ENCODE measurements around the gene TANGO6.
"Not testable (repeated sequence)": the region's sequence is repeated elsewhere in the genome, so short reads cannot be mapped to it uniquely, and the experiment has no call there.

The TANGO6 gene

DNA sequence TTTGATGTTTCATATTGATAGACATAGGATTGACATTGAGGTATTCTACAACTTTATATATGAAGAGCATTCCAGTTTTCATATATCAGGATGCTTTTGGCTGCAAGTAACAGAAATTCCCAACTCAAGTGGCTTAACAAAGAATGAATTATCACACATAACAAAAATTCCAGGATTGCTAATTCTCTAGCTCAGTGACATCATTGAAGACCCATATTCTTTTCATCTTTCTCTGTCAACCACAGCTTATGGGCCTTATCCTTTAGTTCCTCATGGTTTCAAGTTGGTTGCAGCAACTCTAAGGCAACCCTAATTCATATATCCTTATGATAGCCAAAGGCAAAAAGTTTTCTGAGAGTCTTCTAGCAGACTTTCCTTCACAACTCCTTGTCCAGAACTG is 170.7 kb downstream of the TANGO6 start:
- no peak for DNase-seq (ENCODE audit: low spot score)

DNA sequence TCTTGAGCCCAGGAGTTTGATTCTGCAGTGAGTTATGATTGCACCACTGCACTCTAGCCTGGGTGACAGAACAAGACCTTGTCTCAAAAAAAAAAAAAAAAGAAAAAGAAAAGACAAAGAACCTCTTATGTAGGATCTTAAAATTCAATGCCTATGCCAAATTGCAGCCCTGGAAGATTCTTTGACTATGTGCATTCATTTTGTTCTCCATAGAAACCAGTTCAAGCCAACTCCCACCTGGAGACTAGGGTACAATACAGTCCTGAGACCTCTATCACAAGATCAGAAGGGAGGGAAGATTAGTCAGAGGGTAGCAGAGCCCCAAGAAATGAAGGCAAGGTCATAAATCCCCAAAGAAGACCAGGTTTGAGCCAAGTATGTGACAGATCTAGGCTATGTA is 171.5 kb downstream of the TANGO6 start:
- DNase-seq (ENCODE audit: low spot score): no peak

DNA sequence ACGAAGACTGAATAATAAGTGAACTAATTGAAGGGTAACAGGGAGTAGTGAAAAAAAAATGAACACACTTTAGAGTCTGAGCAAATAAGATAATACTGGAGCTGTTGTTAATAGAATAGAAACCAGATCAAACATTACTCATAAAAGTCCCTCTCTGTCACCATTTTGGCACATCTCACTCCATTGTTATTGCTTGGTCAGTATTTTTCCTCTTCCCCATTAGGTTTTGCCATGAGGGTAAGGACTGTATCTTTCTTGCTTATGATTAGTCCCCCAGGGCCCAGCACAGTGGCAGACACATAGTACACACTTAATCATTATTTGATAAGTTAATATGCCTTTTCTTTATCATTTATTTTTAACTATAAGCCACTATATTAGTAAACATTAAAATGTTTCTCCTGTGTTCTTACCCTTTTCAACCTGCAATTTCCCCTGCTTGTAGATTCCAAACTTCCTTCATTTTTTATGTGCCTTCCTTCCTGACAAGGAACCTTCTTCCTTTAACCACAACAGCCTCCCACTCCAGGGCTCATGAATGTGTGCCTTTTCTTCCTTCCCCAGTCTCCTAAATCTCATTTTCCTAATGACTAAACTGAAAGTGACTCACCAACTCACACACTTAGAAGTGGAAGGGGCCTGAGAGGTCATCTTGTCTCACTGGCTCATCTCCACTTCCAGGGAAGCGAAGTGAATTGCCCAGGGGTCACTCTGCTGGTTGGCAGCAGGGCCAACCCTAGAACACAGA is 173.9 kb downstream of the TANGO6 start:
- no peak for DNase-seq (ENCODE audit: low spot score)

DNA sequence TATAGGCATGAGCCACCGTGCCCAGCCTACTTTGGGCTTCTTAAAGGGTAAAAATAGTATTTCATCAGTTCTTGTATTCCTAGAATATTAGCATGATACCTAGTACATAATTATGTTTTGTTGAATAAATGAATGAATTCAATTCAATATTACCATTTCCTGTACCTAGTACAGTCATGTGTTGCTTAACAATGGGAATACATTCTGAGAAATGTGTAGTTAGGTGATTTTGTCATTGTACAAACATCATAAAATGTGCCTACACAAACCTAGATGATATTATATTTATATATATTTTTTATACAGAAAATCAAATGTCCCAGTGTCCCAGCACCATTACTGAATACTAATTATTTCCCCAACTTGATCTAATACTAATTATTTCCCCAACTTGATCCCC is 176.5 kb downstream of the TANGO6 start:
- DNase-seq (ENCODE audit: low spot score): no peak

DNA sequence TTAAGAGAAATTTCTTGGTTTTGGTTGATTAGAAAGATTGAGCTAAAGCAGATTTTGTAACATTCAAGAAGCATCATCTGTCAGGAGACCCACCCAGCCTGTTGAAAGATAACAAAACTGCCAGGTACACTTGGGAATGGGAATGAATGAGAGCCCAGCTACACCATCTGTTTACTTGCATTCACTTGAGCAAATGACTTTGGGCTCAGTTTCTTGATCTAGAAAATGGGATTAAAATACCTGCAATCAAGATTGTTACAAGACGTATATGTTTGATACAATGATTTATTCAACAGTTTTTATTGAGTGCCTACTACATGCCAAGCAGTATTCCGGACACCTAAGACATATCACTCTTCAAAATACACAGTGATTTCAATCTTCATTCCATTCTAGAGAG is 185.8 kb downstream of the TANGO6 start:
- no peak for DNase-seq (ENCODE audit: low spot score)

DNA sequence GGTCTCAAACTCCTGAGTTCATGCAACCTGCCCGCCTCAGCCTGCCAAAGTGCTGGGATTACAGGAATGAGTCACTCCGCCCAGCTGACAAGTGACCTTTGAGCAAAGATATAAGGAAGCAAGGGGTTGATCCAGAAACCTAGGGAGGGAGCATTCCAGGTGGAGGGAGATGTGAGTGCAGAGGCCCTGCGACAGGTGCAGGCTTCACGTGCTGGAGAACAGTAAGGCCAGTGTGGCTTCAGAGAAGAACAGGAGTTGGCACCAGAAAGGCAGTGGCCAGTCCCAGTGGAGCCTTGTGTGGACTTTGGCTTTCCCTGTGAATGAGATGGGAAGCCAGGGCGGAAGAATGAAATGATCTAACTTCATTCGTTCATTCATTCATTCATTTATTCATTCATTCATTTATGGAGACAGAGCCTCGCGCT is 188.6 kb downstream of the TANGO6 start:
- no peak for DNase-seq (ENCODE audit: low spot score)

DNA sequence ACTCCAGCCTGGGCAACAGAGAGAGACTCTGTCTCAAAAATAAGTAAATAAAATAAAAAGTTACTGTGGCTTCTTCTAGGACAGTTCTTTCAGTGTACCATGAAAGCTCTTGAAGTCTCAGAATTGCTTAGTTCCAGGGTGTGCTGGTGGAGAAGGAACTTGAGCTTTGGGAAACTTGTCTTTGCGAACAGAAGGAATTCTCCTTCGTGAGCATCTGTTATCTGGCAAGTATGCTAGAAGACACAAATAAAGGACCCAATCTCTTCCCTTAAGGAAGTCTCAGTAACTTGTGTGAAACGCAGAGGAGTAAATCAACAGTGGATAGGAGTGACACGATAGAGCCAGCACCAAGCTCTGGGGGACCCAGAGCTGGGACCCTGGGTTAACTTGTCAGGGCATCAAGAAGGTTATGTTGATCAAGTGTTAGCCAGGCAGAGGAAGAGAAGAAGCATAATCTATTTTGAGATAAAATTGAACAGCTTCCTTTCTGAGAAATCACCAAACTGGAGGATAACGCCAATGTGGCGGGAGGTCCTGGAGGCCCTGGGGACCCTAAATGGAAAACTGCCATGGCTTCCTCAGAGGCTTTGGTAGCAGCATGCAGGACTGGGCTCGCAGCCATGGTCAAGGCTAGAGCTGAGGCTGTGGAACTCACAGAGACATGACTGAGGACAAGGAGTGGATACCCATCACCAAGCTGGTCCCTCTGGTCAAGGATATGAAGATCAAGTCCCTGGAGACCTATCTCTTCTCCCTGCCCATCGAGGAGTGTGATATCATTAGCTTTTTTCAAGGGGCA is 190.0 kb downstream of the TANGO6 start:
- DNase-seq (ENCODE audit: low spot score): no peak

DNA sequence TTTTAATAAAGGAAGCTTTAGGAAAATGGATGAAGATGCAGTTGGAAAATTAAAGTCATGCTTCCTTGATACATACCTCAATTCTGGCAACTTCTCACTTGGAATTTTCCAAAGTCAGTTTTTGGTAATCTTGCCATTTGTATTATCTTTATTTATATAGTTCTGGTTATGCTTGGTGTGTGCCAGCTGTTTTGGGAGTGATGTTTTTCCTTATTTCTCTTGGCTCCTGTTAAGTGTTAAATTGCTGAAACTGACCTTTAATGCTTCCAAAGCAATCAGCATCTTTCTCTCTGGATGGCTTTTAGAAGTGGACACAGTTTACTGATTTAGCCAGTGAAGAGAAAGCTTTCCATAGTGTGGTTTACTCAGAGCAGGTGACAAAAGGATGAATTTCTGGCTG is 192.0 kb downstream of the TANGO6 start:
- DNase-seq (ENCODE audit: low spot score): no peak

DNA sequence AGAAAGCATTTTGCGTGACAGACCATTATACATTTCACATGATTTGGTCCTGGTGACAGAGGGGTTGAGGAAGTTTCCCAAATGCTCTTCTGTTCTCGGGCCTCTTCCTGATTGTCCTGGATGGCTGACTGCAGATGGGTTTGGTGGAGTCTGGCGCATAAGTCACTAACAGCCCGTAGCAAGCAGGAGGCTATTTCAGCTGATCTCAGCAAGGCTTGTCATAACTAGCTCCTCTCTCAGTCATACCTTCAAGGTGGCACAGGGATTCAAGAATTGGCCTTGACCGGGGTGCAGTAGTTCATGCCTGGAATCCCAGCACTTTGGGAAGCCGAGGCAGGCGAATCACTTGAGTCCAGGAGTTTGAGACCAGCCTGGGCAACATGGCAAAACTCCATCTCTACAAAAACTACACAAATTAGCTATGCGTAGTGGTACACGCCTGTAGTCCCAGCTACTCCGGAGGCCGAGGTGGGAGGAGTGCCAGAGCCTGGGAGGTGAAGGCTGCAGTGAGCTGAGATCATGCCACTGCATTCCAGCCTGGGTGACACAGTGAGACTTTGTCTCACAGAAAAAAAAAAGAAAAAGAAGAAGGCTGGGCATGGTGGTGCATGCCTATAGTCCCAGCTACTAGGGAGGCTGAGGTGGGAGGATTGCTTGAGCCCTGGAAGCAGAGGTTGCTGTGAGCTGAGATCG is 193.2 kb downstream of the TANGO6 start:
- DNase-seq (ENCODE audit: low spot score): no peak

DNA sequence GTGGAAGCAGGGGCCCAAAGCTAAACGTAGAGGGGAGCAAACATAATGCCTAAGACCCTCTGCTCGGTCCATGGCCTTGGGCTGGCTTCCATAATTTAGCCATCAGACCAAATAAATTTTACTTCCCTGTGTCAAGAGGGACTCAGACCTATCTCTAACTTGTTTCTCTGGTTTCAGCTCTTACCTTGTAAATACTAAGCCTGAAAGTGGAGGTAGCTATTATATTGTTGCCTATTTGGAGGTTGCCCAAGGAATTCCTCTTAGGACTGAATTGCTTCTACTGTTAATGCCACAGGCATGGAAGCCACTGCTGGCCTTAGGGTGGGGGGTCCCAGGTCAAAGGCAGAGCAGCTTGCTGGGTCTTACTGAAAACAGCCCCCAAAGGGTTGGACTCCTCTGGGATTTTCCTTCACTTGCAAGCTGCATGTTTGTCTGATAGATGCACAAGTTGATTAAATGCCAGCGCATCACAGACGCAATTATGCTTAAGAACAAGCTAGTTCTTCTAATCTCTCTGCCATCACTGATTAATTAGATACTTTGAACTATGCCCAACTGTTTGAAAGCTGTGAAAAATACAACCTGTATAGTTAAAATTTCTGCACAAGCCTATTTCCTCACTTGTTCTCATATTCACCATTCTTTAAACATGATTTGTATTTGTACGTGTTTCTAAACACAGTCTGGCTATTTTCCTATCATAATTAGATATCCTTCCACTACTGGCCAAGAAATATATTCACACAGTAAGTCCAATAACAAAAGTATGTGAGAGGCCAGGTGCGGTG is 194.2 kb downstream of the TANGO6 start:
- no peak for DNase-seq (ENCODE audit: low spot score)

DNA sequence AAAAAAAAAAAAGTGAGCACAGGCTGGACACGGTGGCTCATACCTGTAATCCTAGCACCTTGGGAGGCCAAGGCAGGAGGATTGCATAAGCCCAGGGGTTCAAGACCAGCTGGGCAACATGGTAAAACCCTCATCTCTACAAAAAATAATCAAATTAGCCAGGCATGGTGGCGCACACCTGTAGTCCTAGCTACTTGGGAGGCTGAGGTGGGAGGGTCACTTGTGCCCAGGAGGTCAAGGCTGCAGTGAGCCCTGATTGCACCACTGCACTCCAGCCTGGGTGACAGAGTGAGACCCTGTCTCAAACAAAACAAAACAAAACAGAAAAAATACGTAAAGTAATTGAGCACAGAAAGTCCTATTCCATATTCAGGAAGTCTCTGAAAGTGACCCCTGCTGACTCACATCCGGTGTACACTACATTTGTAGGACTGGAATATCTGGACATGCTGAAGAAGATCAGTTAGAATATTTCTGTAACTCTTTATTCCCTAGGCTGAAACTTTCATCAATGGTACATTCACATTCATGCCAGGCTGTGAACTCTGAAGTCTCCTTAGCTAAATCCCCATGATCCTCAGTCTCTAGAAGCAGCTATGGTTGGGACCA is 196.1 kb downstream of the TANGO6 start:
- no peak for DNase-seq (ENCODE audit: low spot score)

DNA sequence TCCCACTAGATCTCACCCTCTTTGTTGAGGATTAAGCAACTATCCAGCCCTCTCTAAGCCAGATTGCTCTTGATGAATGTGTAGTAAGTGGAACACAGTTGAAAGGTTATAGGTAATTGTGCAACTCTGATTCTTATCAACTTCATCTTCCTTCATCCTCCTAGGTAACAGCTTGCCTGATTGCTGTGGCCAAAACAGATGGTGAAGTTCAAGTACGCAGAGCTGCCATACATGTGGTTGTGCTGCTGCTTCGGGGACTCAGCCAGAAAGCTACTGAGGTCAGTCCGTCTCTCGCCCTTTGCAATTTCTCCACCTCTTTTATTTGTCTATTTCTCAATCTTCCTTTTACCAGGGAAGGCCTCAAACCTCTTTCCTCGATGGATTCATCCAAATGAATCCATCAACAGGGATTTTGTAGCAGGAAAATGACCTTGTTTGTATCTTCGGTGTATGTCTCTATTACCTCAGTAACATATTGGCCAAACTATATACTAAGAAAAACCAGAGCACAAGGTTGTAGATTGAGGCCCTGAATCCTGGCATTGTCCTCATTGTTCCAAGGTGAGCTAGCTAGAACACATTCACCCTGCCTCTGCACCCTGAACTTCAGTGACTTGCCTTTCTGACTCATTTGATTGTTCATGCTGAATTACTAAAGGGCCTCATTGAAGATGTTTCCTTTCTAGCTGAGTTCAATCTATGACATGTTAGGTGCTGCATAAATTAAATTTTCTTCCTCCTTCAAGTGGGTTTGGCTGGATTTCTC is 197.0 kb downstream of the TANGO6 start:
- no peak for DNase-seq (ENCODE audit: low spot score)

DNA sequence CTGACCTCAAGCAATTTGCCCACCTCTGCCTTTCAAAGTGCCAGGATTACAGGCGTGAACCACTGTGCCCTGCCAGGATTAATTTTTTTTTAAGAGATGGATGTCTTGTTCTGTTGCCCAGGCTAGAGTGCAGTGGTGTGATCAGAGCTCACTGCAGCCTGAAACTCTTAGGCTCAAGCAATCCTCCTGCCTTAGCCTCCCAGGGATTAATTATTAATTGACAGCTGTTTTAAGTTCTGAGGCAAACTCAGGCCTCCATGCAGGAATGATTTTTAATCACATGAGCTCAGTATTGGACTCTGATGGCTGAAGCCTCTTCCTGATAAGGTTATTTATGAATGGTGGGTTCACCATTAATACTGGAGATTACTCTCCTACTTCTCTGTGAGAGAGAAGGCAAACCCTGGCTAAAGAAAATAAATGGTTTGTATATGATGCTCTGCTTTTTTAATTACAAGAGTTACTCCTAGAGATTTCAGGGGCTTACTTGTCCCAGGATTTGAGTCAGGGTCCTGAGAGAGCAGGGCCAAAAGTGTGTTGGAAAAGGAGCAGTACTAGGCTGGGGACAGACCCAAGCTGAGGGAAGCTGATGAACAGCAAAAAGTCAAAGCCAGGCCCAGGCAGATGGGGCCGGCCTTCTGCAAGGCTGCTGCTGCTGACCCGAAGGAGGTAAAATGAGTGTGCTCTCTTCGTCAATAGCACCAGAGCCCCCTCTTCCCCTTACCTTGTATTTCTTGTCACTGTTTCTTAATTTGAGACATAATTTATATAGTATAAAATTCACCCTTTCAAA is 205.2 kb downstream of the TANGO6 start:
- DNase-seq (ENCODE audit: low spot score): no peak

DNA sequence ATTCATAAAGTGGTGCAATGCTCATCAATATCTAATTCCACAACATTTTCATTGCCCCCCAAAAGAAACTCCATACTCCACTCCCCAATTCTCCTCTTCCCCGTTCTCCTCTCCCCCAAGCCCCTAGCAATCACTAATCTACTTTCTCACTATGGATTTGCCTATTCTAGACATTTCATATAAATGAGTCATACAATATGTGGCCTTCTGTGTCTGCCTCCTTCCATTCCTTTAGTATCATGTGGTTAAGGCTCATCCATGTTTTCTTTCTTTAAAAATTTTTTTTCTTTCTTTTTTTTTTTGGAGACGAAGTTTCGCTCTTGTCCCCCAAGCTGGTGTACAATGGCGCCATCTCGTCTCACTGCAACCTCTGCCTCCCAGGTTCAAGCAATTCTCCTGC is 205.8 kb downstream of the TANGO6 start:
- no peak for DNase-seq (ENCODE audit: low spot score)

DNA sequence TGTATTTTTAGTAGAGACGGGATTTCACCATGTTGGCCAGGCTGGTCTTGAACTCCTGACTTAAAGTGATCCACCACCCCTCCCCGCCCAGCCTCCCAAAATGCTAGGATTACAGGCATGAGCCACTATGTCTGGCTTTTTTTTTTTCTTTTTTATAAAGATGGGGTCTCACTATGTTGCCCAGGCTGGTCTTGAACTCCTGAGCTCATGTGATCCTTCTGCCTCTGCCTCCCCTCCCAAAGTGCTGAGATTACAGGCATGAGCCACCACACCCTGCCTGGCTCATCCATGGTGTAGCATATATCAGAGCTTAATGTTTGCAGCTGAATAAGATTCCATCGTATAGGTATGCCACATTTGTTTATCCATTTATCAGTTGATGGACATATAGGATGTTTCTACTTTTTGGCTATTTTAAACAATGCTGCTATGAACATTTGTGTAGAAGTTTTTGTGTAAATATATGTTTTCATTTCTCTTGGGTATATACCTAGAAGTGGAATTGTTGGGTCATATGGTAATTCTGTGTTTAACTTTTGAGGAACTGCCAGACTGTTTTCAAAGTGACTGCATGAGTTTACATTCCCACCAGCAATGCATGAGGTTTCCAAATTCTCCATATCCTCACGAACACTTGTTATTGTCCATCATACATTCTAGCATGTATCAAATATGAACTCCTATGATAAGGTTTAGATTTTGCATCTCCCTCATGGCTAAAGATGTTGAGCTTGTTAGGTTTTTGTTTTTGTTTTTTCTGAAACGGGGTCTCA is 206.5 kb downstream of the TANGO6 start:
- no peak for DNase-seq (ENCODE audit: low spot score)

DNA sequence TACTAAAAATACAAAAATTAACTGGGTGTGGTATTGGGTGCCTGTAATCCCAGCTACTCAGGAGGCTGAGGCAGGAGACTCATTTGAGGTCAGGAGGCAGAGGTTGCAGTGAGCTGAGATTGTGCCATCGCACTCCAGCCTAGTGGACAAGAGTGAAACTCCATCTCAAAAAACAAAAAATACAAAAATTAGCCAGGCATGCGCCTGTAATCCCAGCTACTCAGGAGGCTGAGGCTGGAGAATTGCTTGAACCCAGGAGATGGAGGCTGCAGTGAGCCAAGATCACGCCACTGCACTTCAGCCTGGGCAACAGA is 208.1 kb downstream of the TANGO6 start:
- DNase-seq (ENCODE audit: low spot score): not testable (repeated sequence)

DNA sequence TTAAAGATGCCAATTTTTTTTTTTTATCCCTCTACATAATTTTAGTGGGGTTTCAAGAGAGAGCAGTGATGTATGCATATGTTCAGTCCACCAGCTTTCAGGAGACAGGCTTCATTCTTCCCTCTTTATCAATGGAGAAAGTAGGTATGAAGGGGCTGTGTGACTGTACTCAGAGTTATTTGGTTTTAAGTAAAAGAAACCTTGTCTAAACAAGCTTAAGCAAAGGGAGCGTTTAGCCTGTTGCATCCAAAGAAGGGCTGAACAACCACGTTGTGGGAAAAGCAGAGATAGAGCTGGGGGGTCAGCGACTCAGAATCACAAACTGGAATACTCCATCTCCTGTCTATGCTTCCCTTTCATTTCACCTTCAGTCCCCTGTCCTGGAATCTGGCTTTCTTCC is 211.7 kb downstream of the TANGO6 start:
- DNase-seq (ENCODE audit: low spot score): no peak

DNA sequence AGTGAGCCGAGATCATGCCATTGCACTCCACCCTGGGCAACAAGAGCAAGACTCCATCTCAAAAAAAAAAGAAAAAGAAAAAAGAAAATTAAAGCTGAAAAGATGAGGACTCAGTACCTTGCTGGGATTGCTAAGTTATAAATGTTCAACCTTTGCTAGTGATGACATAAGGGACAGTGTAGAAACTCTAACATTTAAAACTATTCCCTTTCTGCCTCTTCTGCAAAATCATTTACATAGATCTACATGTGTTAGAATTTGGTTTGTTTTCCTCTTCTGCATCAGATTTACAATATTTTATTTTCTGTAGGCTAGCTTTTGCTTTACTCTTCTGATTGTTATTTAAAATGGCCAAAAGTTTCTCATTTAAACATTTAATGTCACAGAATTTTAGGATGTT is 212.6 kb downstream of the TANGO6 start:
- no peak for DNase-seq (ENCODE audit: low spot score)

DNA sequence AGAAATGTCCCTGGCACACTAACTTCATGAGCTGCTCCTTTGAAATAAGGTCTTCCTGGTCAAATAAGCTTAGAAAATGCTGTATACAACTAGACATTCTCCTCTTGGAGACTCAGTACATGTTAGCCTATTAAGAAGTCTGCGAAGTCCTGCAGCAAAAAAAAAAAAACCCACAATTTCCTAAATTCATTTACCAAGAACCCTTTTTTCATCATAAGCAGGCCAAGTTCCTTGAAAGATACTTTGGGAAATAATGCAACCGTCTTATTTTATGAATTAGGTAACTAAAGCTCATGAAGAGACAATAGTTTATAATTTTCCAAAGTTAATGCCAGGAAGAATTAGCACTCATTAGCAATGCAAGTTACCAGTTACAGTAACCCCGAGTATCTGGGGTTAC is 213.1 kb downstream of the TANGO6 start:
- DNase-seq (ENCODE audit: low spot score): no peak
